Peyer's patch (tissue), 4 donors: ENCODE results near the gene COQ2.

Experiments
- POLR2A ChIP-seq, 2 donors: fragments of 450-650 bp; IDR thresholded peaks; one replicate each; pipeline ENCODE4 v1.5.1; 2017; ENCODE audit warnings: antibody characterized with exemption in 2 of 2, mild to moderate bottlenecking in 2 of 2, moderate library complexity in 2 of 2
- TF ChIP-seq, protein P1 (sequence below), 6 experiments: fragments of 450-650 bp in 4 of 6; fragments of 200-600 bp in 2 of 6; sonication (generic) in 1 of 6; IDR thresholded peaks; one replicate each; pipeline ENCODE4 v1.5.1; 2017 to 2019; ENCODE audit warnings: antibody characterized with exemption in 6 of 6, mild to moderate bottlenecking in 3 of 6, moderate library complexity in 1 of 6

DNA sequence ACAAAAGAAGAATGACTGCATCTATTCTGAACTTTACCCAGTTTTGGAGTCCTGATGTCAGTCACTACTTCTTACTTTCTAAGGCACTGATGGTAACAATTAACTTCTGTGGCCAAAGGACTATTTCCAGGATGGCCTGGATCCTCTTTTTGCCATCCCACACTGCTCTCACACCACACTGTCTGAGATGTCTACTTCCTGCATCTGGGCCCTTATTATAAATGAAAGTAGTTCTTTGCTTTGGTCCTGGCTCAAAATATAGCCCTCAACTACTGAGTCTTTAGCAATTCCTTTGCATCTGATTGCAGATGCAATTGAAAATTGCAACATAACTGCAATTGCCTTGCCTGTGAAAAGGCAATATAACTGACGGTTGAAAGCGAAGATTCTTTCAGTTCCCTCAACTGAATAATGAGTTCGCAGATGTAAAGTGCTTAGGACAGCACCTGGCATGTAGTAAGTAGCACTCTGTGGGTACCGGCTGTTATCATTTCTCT is 44.2 kb downstream of the COQ2 start:
- no peak for TF ChIP-seq POLR2A (IDR thresholded peaks at IDR 0.05)
- TF ChIP-seq, protein P1, sequence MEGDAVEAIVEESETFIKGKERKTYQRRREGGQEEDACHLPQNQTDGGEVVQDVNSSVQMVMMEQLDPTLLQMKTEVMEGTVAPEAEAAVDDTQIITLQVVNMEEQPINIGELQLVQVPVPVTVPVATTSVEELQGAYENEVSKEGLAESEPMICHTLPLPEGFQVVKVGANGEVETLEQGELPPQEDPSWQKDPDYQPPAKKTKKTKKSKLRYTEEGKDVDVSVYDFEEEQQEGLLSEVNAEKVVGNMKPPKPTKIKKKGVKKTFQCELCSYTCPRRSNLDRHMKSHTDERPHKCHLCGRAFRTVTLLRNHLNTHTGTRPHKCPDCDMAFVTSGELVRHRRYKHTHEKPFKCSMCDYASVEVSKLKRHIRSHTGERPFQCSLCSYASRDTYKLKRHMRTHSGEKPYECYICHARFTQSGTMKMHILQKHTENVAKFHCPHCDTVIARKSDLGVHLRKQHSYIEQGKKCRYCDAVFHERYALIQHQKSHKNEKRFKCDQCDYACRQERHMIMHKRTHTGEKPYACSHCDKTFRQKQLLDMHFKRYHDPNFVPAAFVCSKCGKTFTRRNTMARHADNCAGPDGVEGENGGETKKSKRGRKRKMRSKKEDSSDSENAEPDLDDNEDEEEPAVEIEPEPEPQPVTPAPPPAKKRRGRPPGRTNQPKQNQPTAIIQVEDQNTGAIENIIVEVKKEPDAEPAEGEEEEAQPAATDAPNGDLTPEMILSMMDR (IDR thresholded peaks at IDR 0.05), result no peak
